ENCODE data around the gene RBM38.

Gene RBM38

DNA sequence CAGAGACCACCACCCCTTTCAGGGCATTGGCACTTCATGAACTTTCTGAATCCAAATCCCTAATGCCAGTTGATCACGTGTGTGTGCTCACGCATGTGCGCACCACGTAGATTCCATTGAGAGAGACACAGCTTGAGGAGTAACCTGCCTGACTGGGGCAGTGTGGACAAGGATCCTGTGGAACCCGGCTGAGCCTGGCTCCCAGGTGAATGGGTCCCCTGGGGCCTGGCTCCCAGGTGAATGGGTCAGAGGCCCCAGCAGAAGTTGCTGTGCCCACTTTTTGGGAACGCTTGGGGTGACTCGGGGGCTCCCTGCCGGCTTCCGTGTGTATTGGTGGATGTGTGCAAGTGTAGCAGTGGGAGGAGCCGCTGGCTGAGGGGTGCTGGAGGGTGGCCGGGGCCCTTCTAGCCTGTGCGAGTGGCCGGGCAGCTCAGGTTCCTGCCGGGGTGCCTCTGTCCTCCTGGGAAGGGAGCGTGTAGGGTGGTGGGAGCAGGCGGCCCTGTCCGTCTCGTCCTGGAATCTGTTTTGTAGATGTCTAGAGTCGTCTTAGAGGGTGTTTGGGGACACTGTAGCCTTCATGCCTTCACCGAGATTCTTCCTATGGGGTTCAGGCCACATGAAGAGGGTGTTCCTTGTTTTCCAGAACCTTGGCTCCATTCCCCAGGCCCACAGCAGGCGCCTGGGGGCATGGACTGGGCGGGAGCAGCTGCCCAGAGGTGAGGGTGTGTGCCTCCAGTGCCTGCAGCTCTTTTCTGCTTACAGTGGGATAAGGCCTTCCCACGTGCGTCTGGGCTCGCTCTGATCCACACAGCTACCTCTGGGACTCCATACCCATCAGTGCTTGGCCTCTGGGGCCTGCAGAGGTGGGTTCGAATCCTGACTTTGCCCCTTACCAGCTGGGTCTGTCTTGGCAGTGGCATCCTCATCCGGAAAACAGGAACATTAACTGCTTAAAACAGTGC lies 3.2 kb downstream of the RBM38 start:
- FAIRE-seq, result no peak
- TF ChIP-seq POLR2AphosphoS5 (IDR thresholded peaks at IDR 0.05; ENCODE audit: low read depth, low read length) (no peak), TAF1 (IDR thresholded peaks at IDR 0.05; ENCODE audit: borderline replicate concordance, low read depth, low read length) (no peak), POLR2A (IDR thresholded peaks at IDR 0.05; ENCODE audit: low read depth, low read length) (no peak)
- DNase-seq (ENCODE audit: insufficient read length), result no peak

DNA sequence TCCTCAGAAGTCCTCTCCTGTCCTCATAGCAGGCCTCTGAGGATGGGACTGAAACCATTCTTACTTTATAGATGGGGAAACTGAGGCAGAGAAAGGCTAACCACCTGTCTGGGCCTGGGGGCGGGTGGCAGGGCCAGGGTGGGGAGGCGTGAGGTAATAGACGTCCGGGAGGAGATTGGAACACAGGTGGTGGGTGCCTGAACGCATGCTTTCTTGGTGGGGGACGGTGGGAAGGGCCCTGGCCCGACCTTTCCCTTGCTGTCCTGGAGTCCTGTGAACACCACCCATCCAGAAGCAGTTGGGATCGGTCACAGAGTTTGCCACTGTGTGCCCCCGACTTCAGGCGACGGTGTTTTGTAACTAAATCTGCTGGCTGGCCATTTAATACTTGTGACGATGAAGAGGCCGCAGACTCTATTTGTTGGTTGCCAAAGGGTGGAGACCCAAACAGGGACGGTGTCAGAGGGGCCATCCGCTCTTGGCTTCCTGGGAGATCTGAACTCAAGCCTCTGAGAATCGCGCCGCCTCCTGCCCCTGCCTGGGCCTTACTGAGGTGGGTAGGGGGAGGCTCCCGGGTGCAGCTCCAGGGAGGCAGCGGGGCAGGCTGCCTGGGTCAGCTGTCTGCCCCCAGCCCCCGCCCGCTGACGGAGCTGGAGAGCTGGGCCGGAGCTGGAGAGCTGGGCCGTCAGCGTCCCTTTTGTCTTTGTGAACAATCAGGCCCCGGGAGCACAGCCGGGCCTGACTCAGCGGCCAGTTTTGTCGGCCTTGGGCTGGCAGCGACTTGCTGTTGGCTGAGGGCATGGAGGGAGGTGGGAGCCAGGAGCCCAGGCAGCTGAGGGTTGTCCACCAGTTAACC lies 4.1 kb downstream of the RBM38 start:
- TF ChIP-seq POLR2A (IDR thresholded peaks at IDR 0.05; ENCODE audit: low read depth, low read length) (no peak), TAF1 (IDR thresholded peaks at IDR 0.05; ENCODE audit: borderline replicate concordance, low read depth, low read length) (no peak), POLR2AphosphoS5 (IDR thresholded peaks at IDR 0.05; ENCODE audit: low read depth, low read length) (no peak; the same call in 1 of the 2 replicates)
- no peak for DNase-seq (ENCODE audit: insufficient read length)
- FAIRE-seq, result no peak

DNA sequence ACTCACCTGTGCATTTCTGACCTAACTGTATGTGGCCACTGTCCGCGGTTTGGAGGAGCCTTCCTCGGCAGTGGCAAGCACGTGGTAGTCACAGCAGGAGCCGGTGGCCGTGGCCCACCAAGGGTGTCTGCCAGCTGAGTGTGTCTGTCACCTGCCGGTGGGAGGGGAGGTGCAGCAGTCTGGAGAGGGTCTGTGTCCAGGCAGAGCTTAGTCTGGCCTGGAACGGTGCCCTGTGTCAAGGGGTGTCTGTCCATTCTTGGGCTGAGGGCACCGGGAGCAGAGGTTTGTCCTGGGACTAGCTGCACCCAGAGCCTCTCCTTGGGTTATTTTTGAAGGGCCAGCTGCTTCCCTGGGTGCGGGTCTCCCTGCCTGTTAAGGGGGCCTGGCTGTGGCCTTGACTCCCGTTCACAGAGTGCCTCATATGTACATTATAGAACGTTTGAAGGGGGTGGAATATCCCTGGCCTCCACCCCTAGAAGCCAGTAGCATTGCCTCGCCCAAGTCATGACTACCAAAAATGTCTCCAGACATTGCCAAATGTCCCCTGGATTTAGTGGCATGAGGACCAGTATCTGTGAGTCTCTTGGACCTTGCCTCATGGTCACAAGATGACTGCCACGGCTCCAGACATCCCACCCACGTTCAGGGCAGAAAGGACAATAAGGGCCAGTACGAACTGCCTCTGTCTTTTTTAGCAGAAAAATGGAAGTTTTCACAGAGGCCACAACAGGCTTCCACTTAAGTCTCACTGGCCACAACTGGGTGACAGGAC lies 5.2 kb downstream of the RBM38 start:
- DNase-seq (ENCODE audit: insufficient read length) (no peak), FAIRE-seq (peak; percentile 42)
- TF ChIP-seq POLR2A (IDR thresholded peaks at IDR 0.05; ENCODE audit: low read depth, low read length), result 0 out of 2 replicates have a peak, but pooled peaks have one; percentile 9
- no peak for TF ChIP-seq TAF1 (IDR thresholded peaks at IDR 0.05; ENCODE audit: borderline replicate concordance, low read depth, low read length)

DNA sequence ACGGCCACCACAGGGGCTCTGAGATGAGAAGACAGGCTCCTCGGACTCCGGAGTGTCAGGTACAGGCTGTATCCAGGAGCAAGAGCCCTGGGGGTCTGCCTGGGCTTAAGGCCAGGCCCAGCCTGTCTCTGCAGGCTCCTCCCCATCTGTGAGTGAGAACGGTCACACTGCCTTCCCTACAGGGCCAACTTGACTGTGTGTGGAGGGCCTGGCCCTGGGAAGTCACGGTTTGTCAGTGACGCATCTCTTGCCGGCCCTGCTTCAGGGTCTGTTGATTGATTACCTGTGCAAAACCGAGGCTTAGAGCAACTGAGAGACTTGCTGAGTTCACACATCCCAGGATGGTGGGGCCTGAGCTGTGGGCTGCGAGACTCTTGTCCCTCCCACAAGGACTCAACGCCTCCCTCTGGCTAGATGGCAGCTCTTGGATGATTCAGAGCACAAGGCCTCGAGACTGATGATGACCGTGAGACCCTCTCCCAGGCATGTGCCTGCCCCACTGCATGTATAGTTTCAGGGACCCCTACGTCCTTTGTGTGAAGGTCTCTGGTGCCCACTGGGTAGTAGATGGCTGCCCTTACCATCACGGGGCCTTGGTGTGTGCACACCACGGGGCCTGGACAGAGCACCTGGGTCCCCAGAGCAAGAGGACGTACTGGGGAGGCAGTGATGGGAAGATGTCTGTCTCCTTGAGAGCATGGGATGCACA lies 5.9 kb downstream of the RBM38 start:
- peak; percentile 71 for TF ChIP-seq POLR2AphosphoS5 (IDR thresholded peaks at IDR 0.05; ENCODE audit: low read depth, low read length)
- TF ChIP-seq TAF1 (IDR thresholded peaks at IDR 0.05; ENCODE audit: borderline replicate concordance, low read depth, low read length), result no peak
- peak; percentile 50; the same call in 1 of the 2 replicates for TF ChIP-seq POLR2A (IDR thresholded peaks at IDR 0.05; ENCODE audit: low read depth, low read length)
- FAIRE-seq, result no peak
- no peak for DNase-seq (ENCODE audit: insufficient read length)

DNA sequence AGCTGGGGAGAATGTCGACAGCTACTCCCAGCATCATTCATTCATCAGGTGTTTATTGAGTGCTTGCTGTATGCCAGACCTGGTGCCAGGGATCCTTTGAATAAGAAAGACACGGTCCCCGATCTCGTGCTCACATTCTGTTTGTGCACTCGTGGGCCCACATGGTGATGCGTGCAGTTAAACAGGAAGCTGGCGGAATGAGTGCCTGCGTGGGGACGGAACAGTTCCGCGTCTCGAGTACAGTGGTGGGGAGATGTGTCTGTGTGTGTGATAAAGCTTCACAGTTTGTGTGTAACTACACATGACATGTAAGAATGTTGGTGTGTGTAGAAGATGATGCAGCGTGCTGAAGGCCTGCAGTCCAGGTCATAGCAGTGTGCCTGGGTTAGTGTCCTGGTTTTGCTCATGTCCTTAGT lies 6.5 kb downstream of the RBM38 start:
- FAIRE-seq (no peak), DNase-seq (ENCODE audit: insufficient read length) (no peak)
- peak; percentile 13; the same call in 1 of the 2 replicates for TF ChIP-seq POLR2A (IDR thresholded peaks at IDR 0.05; ENCODE audit: low read depth, low read length)
- TF ChIP-seq TAF1 (IDR thresholded peaks at IDR 0.05; ENCODE audit: borderline replicate concordance, low read depth, low read length), result no peak
- peak; percentile 30; the same call in 1 of the 2 replicates for TF ChIP-seq POLR2AphosphoS5 (IDR thresholded peaks at IDR 0.05; ENCODE audit: low read depth, low read length)

DNA sequence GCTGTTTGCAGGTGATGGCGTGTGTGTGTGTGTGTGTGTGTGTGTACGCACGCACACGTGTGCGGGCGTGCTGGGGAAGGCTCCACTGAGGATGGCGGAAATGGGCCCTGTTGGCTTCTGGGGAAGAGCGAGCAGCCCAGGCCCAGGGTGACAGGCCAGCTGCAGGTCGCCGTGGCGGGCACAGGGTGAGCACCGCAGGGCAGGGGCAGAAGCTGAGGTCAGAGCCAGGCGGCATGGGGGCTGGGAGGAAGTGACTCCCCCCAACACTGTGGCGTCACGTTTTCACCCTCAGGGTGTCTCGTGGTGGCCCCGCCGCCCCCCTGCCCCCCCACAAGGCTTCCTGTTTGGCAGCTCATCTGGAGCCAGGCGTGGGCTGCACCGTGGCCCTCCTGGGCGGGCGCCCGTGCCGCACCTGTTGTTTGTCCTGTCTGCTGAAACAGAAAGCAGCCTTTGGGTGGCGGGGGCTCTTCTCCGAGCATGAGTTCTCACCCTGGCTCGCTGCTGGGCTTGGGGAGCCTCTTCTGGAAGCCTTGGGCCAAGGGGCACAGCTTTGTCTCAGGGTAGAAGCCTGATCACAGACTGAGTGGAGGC lies 7.1 kb downstream of the RBM38 start:
- DNase-seq (ENCODE audit: insufficient read length) (peak; percentile 88), FAIRE-seq (no peak)
- TF ChIP-seq TAF1 (IDR thresholded peaks at IDR 0.05; ENCODE audit: borderline replicate concordance, low read depth, low read length) (no peak), POLR2AphosphoS5 (IDR thresholded peaks at IDR 0.05; ENCODE audit: low read depth, low read length) (peak; percentile 76)

DNA sequence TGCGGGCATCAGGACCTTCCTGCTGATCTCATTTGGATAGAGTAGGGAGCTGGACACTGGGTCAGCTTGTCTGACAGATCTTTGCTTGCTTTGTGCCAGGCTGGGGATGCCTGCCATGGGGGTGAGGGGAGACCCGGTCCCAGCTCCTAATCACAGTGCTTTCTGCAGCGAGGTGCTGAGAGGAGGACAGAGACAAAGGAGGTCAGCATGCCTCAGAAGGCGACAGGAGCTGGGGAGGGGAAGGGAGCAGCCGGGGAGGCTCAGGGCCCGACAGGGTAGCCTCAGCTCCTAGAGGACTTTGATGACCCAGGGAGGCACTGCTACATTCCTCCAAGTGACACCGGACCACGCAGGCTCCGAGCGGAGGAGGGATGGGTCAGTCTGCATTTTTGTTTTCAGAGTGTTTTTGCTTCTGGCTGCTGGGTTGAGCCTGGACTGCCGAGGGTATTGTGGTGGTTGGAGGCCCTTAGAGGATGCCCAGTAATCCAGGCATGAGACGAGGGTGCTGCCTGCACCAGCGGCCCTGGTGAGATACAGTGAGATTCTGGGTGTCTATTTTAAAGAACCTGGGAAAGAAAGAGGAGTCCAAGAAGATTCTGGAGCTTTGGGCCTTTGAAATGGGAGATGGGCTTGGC lies 7.8 kb downstream of the RBM38 start:
- DNase-seq (ENCODE audit: insufficient read length) (no peak), FAIRE-seq (no peak)
- no peak for TF ChIP-seq TAF1 (IDR thresholded peaks at IDR 0.05; ENCODE audit: borderline replicate concordance, low read depth, low read length)
- TF ChIP-seq POLR2AphosphoS5 (IDR thresholded peaks at IDR 0.05; ENCODE audit: low read depth, low read length), result no peak
- no peak for TF ChIP-seq POLR2A (IDR thresholded peaks at IDR 0.05; ENCODE audit: low read depth, low read length)

DNA sequence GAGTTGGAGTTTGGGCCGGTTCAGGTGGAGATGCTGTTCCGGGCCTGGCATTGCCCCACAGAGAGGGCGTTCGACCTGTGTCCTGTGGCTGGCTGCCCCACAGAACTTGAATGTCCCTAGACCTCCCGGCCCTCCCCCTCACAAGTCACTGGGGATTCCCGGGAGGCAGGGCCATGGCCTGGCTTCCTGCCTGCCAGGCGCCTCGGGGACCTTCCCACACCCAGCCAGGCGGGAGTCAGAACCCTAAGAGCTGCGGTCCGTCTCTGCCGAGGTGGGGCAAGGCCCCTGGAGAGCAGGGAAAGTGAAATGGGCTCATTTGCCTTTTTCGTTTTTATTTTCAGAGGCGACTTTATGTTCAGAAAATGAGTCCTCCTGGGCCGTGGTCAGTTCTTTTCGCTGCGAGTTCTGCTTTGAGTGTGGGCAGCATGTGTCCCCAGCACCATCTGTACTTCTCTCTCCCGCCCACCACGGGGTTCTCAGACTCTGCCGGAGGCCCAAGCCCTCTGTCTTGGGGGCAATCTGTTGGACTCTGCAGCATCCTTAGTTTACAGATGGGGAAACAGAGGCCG lies 8.5 kb downstream of the RBM38 start:
- peak; percentile 93 for FAIRE-seq
- DNase-seq (ENCODE audit: insufficient read length), result peak; percentile 85
- TF ChIP-seq POLR2A (IDR thresholded peaks at IDR 0.05; ENCODE audit: low read depth, low read length), result peak; percentile 64
- no peak for TF ChIP-seq POLR2AphosphoS5 (IDR thresholded peaks at IDR 0.05; ENCODE audit: low read depth, low read length)
- TF ChIP-seq TAF1 (IDR thresholded peaks at IDR 0.05; ENCODE audit: borderline replicate concordance, low read depth, low read length), result no peak

DNA sequence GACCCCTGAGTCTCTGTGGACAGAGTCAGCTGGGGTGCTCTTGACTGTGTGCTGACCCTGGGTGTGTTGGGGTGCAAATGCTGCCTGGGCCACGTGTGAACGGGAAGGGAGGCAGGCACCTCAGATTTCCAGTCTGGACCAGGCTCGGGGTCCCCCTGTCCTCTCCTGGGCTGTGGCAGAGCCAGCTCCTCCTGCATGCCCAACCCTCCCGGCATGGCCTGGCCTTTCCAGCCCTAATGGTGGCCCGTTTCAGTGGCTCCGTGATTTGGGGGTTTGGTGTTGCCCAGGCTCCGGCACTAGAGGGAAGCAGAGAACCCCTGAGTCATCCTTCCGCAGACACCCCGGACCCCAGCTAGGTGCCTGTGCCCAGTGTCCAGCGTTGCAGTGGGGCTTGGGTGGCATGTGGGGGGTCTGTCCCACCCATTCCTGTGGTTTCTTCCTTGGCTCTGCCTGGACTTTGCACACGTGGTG lies 9.1 kb downstream of the RBM38 start:
- FAIRE-seq (no peak), DNase-seq (ENCODE audit: insufficient read length) (peak; percentile 77)
- TF ChIP-seq POLR2AphosphoS5 (IDR thresholded peaks at IDR 0.05; ENCODE audit: low read depth, low read length) (0 out of 2 replicates have a peak, but pooled peaks have one; percentile 14), TAF1 (IDR thresholded peaks at IDR 0.05; ENCODE audit: borderline replicate concordance, low read depth, low read length) (no peak)

Data from GM12892 (cell line).